ENCODE measurements around the gene MRPL1. TPM values are rescaled to one million over a fixed set of nuclear protein-coding genes. Genes with fewer than 3 reads are reported as not detected.

MRPL1 gene
- polyA plus RNA-seq, 1 donor (not counting 4 experiments of a cell fraction or from before 2014, with no cell fraction given) = 71.4 TPM

- Histone ChIP-seq H3K36me3 (ENCODE audit: control insufficient read depth in 2 of 2, extremely low read depth in 1 of 2, insufficient read depth in 2 of 2, low read length in 2 of 2) (peaks cover 4 to 7% of the 10 kb centered on the region in 2 experiments), H3K79me2 (ENCODE audit: control insufficient read depth, insufficient read depth, low read length) (no peaks in the 10 kb centered on the region), H3K27me3 (ENCODE audit: control insufficient read depth, extremely low read depth, insufficient read depth, low read length) (no peaks in the 10 kb centered on the region), H3K4me3 (ENCODE audit: control insufficient read depth in 2 of 3, extremely low read depth in 1 of 3, insufficient read depth in 2 of 3, low read depth in 1 of 3, low read length in 3 of 3) (no peak overlapping the region), H3K27ac (ENCODE audit: control insufficient read depth, insufficient read depth, low read length) (no peak overlapping the region), H3K9me1 (ENCODE audit: control insufficient read depth, extremely low read depth, insufficient read depth, low read length) (no peaks in the 10 kb centered on the region), H2AFZ (ENCODE audit: control insufficient read depth, low read length) (no peak overlapping the region), H3K4me2 (ENCODE audit: control insufficient read depth, extremely low read depth, insufficient read depth, low read depth, low read length) (no peak overlapping the region), H4K20me1 (ENCODE audit: control insufficient read depth, extremely low read depth, insufficient read depth, low read length) (no peaks in the 10 kb centered on the region), H3K9ac (ENCODE audit: control insufficient read depth, extremely low read depth, insufficient read depth, low read length) (no peak overlapping the region), H3K4me1 (ENCODE audit: control insufficient read depth, extremely low read depth, insufficient read depth, low read length) (no peaks in the 10 kb centered on the region), H3K9me3 (ENCODE audit: control insufficient read depth, low read depth, low read length) (no peaks in the 10 kb centered on the region)
- dilution Hi-C loops (cut with MboI; ENCODE audit: extremely low pct_ligation_motif_present, low sequenced_read_pairs) = no loop called here
- FAIRE-seq = no peak
- no peak for DNase-seq (ENCODE audit: low read depth, low spot score)
- TF ChIP-seq CTCF (optimal IDR thresholded peaks at IDR 0.05 in 1 of 3, IDR thresholded peaks at IDR 0.05 in 1 of 3, conservative IDR thresholded peaks at IDR 0.05 in 1 of 3; ENCODE audit: extremely low read depth in 1 of 3, insufficient read depth in 2 of 3, low read length in 3 of 3) (no peak), EZH2 (IDR thresholded peaks at IDR 0.05; ENCODE audit: low read length) (no peak)
These were observed 87.6 kb downstream of the MRPL1 start for GRCh38 chr4:77950203-77950602.

GRCh38 chr4:77952457-77952856 lies 89.8 kb downstream of the MRPL1 start:
- peaks cover 4 to 7% of the 10 kb centered on the region in 2 experiments for H3K36me3 ChIP-seq (ENCODE audit: control insufficient read depth in 2 of 2, extremely low read depth in 1 of 2, insufficient read depth in 2 of 2, low read length in 2 of 2)
- no peak overlapping the region for H3K4me3 ChIP-seq (ENCODE audit: control insufficient read depth in 2 of 3, extremely low read depth in 1 of 3, insufficient read depth in 2 of 3, low read depth in 1 of 3, low read length in 3 of 3)
- dilution Hi-C loops (cut with MboI; ENCODE audit: extremely low pct_ligation_motif_present, low sequenced_read_pairs) = no loop called here
- DNase-seq (ENCODE audit: low read depth, low spot score) (no peak), FAIRE-seq (no peak)
- H3K4me2 ChIP-seq (ENCODE audit: control insufficient read depth, extremely low read depth, insufficient read depth, low read depth, low read length) = no peak overlapping the region
- no peak overlapping the region for H3K27ac ChIP-seq (ENCODE audit: control insufficient read depth, insufficient read depth, low read length)
- H3K9ac ChIP-seq (ENCODE audit: control insufficient read depth, extremely low read depth, insufficient read depth, low read length) = no peak overlapping the region
- H3K9me1 ChIP-seq (ENCODE audit: control insufficient read depth, extremely low read depth, insufficient read depth, low read length) = no peaks in the 10 kb centered on the region
- H3K79me2 ChIP-seq (ENCODE audit: control insufficient read depth, insufficient read depth, low read length) = no peaks in the 10 kb centered on the region
- H4K20me1 ChIP-seq (ENCODE audit: control insufficient read depth, extremely low read depth, insufficient read depth, low read length) = no peaks in the 10 kb centered on the region
- H3K9me3 ChIP-seq (ENCODE audit: control insufficient read depth, low read depth, low read length) = no peaks in the 10 kb centered on the region
- no peaks in the 10 kb centered on the region for H3K4me1 ChIP-seq (ENCODE audit: control insufficient read depth, extremely low read depth, insufficient read depth, low read length)
- H3K27me3 ChIP-seq (ENCODE audit: control insufficient read depth, extremely low read depth, insufficient read depth, low read length) = no peaks in the 10 kb centered on the region
- no peak overlapping the region for H2AFZ ChIP-seq (ENCODE audit: control insufficient read depth, low read length)
- no peak for TF ChIP-seq CTCF (optimal IDR thresholded peaks at IDR 0.05 in 1 of 3, IDR thresholded peaks at IDR 0.05 in 1 of 3, conservative IDR thresholded peaks at IDR 0.05 in 1 of 3; ENCODE audit: extremely low read depth in 1 of 3, insufficient read depth in 2 of 3, low read length in 3 of 3)
- TF ChIP-seq EZH2 (IDR thresholded peaks at IDR 0.05; ENCODE audit: low read length) = no peak
